ENCODE results near the gene ZNF70. TPM values are rescaled to one million over a fixed set of nuclear protein-coding genes. Genes with fewer than 3 reads are reported as not detected.

Gene ZNF70
- total and polyA plus RNA-seq, 10 of the 15 experiments (the other 5 are each of a cell fraction or from before 2014, with no cell fraction given) = 0.15 to 2.3 (median 0.85) TPM

DNA sequence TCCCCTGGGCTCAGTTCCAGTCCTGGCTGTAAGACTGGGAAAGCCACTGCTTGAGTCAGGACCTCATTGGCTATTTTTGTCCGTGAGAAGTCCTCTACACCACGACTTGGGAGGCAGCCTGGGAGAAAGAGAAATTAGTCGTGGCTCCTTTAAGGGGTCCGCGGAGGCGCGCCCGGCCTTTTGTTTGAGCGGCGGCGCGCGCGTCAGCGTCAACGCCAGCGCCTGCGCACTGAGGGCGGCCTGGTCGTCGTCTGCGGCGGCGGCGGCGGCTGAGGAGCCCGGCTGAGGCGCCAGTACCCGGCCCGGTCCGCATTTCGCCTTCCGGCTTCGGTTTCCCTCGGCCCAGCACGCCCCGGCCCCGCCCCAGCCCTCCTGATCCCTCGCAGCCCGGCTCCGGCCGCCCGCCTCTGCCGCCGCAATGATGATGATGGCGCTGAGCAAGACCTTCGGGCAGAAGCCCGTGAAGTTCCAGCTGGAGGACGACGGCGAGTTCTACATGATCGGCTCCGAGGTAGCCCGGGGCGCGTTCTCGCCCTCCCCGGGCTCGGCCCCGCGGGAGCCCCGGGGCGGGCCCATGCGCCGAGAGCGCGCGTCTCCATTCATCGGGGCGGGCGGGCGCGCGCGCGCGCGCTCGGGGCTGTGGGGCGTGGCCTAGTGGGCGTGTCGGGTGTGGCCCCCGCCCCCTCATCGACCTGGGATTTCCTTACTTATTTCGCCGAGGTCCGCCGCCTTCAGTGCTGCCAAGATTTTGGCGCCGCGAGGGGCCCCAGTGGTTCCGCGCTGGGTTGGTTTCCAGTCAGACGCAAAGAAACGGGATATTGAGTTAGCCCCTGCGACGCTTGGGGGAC, 36.1 kb upstream of the ZNF70 start, which contains the start of gene SMARCB1 (continued):
- TF ChIP-seq, protein P1, sequence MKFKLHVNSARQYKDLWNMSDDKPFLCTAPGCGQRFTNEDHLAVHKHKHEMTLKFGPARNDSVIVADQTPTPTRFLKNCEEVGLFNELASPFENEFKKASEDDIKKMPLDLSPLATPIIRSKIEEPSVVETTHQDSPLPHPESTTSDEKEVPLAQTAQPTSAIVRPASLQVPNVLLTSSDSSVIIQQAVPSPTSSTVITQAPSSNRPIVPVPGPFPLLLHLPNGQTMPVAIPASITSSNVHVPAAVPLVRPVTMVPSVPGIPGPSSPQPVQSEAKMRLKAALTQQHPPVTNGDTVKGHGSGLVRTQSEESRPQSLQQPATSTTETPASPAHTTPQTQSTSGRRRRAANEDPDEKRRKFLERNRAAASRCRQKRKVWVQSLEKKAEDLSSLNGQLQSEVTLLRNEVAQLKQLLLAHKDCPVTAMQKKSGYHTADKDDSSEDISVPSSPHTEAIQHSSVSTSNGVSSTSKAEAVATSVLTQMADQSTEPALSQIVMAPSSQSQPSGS (IDR thresholded peaks at IDR 0.05; ENCODE audit: low read length) = no peak
- TF ChIP-seq RB1 (IDR thresholded peaks at IDR 0.05; ENCODE audit: borderline replicate concordance) (peak; percentile 42; the same call in 1 of the 2 replicates), ZNF217 (IDR thresholded peaks at IDR 0.05) (no peak), SMAD5 (IDR thresholded peaks at IDR 0.05; ENCODE audit: low read depth) (no peak), RUNX3 (IDR thresholded peaks at IDR 0.05; ENCODE audit: low read length) (peak; percentile 18; the same call in 1 of the 2 replicates), ZNF274 (IDR thresholded peaks at IDR 0.05; ENCODE audit: insufficient read depth, insufficient read length) (no peak), TCF3 (IDR thresholded peaks at IDR 0.05; ENCODE audit: borderline replicate concordance, insufficient read depth, low read depth, low read length) (0 out of 2 replicates have a peak, but pooled peaks have one; percentile 33), TCF12 (IDR thresholded peaks at IDR 0.05; ENCODE audit: low read depth, low read length) (no peak), MTA2 (IDR thresholded peaks at IDR 0.05; ENCODE audit: low read depth) (peak; percentile 24; the same call in 1 of the 2 replicates), CHD4 (IDR thresholded peaks at IDR 0.05) (no peak), LARP7 (IDR thresholded peaks at IDR 0.05) (peak; percentile 96)
- TF ChIP-seq, protein P2, sequence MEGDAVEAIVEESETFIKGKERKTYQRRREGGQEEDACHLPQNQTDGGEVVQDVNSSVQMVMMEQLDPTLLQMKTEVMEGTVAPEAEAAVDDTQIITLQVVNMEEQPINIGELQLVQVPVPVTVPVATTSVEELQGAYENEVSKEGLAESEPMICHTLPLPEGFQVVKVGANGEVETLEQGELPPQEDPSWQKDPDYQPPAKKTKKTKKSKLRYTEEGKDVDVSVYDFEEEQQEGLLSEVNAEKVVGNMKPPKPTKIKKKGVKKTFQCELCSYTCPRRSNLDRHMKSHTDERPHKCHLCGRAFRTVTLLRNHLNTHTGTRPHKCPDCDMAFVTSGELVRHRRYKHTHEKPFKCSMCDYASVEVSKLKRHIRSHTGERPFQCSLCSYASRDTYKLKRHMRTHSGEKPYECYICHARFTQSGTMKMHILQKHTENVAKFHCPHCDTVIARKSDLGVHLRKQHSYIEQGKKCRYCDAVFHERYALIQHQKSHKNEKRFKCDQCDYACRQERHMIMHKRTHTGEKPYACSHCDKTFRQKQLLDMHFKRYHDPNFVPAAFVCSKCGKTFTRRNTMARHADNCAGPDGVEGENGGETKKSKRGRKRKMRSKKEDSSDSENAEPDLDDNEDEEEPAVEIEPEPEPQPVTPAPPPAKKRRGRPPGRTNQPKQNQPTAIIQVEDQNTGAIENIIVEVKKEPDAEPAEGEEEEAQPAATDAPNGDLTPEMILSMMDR (IDR thresholded peaks at IDR 0.05 in 2 of 3, conservative IDR thresholded peaks at IDR 0.05 in 1 of 3; ENCODE audit: control insufficient read depth in 2 of 3, extremely low read depth in 1 of 3, insufficient read depth in 1 of 3, low read depth in 3 of 3, low read length in 3 of 3) = peak in 1 of 3 experiments; percentile 22; a peak in 2 of 6 replicates
- TF ChIP-seq, protein P3, sequence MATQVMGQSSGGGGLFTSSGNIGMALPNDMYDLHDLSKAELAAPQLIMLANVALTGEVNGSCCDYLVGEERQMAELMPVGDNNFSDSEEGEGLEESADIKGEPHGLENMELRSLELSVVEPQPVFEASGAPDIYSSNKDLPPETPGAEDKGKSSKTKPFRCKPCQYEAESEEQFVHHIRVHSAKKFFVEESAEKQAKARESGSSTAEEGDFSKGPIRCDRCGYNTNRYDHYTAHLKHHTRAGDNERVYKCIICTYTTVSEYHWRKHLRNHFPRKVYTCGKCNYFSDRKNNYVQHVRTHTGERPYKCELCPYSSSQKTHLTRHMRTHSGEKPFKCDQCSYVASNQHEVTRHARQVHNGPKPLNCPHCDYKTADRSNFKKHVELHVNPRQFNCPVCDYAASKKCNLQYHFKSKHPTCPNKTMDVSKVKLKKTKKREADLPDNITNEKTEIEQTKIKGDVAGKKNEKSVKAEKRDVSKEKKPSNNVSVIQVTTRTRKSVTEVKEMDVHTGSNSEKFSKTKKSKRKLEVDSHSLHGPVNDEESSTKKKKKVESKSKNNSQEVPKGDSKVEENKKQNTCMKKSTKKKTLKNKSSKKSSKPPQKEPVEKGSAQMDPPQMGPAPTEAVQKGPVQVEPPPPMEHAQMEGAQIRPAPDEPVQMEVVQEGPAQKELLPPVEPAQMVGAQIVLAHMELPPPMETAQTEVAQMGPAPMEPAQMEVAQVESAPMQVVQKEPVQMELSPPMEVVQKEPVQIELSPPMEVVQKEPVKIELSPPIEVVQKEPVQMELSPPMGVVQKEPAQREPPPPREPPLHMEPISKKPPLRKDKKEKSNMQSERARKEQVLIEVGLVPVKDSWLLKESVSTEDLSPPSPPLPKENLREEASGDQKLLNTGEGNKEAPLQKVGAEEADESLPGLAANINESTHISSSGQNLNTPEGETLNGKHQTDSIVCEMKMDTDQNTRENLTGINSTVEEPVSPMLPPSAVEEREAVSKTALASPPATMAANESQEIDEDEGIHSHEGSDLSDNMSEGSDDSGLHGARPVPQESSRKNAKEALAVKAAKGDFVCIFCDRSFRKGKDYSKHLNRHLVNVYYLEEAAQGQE (IDR thresholded peaks at IDR 0.05; ENCODE audit: low read depth, low read length) = no peak
- TF ChIP-seq, protein P4, sequence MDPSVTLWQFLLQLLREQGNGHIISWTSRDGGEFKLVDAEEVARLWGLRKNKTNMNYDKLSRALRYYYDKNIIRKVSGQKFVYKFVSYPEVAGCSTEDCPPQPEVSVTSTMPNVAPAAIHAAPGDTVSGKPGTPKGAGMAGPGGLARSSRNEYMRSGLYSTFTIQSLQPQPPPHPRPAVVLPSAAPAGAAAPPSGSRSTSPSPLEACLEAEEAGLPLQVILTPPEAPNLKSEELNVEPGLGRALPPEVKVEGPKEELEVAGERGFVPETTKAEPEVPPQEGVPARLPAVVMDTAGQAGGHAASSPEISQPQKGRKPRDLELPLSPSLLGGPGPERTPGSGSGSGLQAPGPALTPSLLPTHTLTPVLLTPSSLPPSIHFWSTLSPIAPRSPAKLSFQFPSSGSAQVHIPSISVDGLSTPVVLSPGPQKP (IDR thresholded peaks at IDR 0.05; ENCODE audit: low read depth, low read length) = no peak
- TF ChIP-seq, protein P5, sequence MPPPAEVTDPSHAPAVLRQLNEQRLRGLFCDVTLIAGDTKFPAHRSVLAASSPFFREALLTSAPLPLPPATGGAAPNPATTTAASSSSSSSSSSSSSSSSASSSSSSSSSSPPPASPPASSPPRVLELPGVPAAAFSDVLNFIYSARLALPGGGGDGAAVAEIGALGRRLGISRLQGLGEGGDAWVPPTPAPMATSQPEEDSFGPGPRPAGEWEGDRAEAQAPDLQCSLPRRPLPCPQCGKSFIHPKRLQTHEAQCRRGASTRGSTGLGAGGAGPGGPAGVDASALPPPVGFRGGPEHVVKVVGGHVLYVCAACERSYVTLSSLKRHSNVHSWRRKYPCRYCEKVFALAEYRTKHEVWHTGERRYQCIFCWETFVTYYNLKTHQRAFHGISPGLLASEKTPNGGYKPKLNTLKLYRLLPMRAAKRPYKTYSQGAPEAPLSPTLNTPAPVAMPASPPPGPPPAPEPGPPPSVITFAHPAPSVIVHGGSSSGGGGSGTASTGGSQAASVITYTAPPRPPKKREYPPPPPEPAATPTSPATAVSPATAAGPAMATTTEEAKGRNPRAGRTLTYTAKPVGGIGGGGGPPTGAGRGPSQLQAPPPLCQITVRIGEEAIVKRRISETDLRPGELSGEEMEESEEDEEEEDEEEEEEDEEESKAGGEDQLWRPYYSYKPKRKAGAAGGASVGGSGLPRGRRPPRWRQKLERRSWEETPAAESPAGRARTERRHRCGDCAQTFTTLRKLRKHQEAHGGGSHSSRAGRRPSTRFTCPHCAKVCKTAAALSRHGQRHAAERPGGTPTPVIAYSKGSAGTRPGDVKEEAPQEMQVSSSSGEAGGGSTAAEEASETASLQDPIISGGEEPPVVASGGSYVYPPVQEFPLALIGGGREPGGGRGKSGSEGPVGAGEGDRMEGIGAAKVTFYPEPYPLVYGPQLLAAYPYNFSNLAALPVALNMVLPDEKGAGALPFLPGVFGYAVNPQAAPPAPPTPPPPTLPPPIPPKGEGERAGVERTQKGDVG (CRISPR knock-in tag; IDR thresholded peaks at IDR 0.05) = 0 out of 2 replicates have a peak, but pooled peaks have one; percentile 54
